ENCODE results near the gene PAK3.

The PAK3 gene

GRCh38 chrX:111182997-111183396 lies 87.0 kb downstream of the PAK3 start:
- Histone ChIP-seq H3K27ac (ENCODE audit: low read length) (no peak overlapping the region), H3K4me3 (ENCODE audit: low read length) (no peak overlapping the region), H3K4me1 (ENCODE audit: insufficient read depth, low read length) (peaks cover 11% of the 10 kb centered on the region; the same call in 1 of the 2 replicates), H3K27me3 (ENCODE audit: insufficient read depth, low read length) (no peaks in the 10 kb centered on the region), H3K9me3 (ENCODE audit: insufficient read depth, low read depth, low read length) (no peaks in the 10 kb centered on the region), H3K36me3 (ENCODE audit: insufficient read depth, low read depth, low read length) (no peaks in the 10 kb centered on the region), H3K9ac (ENCODE audit: low read depth, low read length) (no peak overlapping the region)

GRCh38 chrX:111191598-111191997 lies 95.6 kb downstream of the PAK3 start:
- Histone ChIP-seq H3K9me3 (ENCODE audit: insufficient read depth, low read depth, low read length) (no peaks in the 10 kb centered on the region), H3K36me3 (ENCODE audit: insufficient read depth, low read depth, low read length) (no peaks in the 10 kb centered on the region), H3K27me3 (ENCODE audit: insufficient read depth, low read length) (no peaks in the 10 kb centered on the region), H3K9ac (ENCODE audit: low read depth, low read length) (no peak overlapping the region), H3K4me3 (ENCODE audit: low read length) (no peak overlapping the region), H3K4me1 (ENCODE audit: insufficient read depth, low read length) (no peaks in the 10 kb centered on the region), H3K27ac (ENCODE audit: low read length) (no peak overlapping the region)

- Histone ChIP-seq H3K9me3 (ENCODE audit: insufficient read depth, low read depth, low read length) (no peaks in the 10 kb centered on the region), H3K4me1 (ENCODE audit: insufficient read depth, low read length) (no peaks in the 10 kb centered on the region), H3K27ac (ENCODE audit: low read length) (no peak overlapping the region), H3K4me3 (ENCODE audit: low read length) (no peak overlapping the region), H3K36me3 (ENCODE audit: insufficient read depth, low read depth, low read length) (no peaks in the 10 kb centered on the region), H3K9ac (ENCODE audit: low read depth, low read length) (no peak overlapping the region), H3K27me3 (ENCODE audit: insufficient read depth, low read length) (no peaks in the 10 kb centered on the region)
Measured at GRCh38 chrX:111199505-111199904, 103.5 kb downstream of the PAK3 start.

- H3K36me3 ChIP-seq (ENCODE audit: insufficient read depth, low read depth, low read length) = no peaks in the 10 kb centered on the region
- no peaks in the 10 kb centered on the region for H3K4me1 ChIP-seq (ENCODE audit: insufficient read depth, low read length)
Measured at GRCh38 chrX:111200327-111200726, 104.3 kb downstream of the PAK3 start.

DNA sequence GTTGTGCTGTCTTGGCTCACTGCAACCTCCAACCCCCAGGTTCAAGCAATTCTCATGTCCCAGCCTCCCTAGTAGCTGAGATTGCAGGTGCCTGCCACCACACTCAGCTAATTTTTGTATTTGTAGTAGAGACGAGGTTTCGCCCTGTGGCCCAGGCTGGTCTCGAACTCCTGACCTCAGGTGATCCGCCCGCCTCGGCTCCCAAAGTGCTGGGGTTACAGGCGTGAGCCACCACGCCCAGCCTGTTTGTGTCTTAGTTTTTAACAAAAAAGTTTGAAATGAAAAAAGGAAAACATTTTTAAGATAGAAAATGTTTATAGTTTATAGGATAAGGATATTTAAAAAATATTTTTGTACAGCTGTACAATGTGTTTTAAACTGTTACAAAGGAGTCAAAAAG lies 111.9 kb downstream of the PAK3 start:
- Histone ChIP-seq H3K36me3 (ENCODE audit: insufficient read depth, low read depth, low read length) (no peaks in the 10 kb centered on the region), H3K9me3 (ENCODE audit: insufficient read depth, low read depth, low read length) (no peaks in the 10 kb centered on the region), H3K4me3 (ENCODE audit: low read length) (no peak overlapping the region), H3K27ac (ENCODE audit: low read length) (no peak overlapping the region), H3K9ac (ENCODE audit: low read depth, low read length) (no peak overlapping the region), H3K4me1 (ENCODE audit: insufficient read depth, low read length) (peaks cover 4% of the 10 kb centered on the region; the same call in 1 of the 2 replicates), H3K27me3 (ENCODE audit: insufficient read depth, low read length) (no peaks in the 10 kb centered on the region)

More at GRCh38 chrX:111200327-111200726, 104.3 kb downstream of the PAK3 start:
- Histone ChIP-seq H3K27me3 (ENCODE audit: insufficient read depth, low read length) (no peaks in the 10 kb centered on the region), H3K4me3 (ENCODE audit: low read length) (no peak overlapping the region), H3K9ac (ENCODE audit: low read depth, low read length) (no peak overlapping the region), H3K27ac (ENCODE audit: low read length) (no peak overlapping the region), H3K9me3 (ENCODE audit: insufficient read depth, low read depth, low read length) (no peaks in the 10 kb centered on the region)

DNA sequence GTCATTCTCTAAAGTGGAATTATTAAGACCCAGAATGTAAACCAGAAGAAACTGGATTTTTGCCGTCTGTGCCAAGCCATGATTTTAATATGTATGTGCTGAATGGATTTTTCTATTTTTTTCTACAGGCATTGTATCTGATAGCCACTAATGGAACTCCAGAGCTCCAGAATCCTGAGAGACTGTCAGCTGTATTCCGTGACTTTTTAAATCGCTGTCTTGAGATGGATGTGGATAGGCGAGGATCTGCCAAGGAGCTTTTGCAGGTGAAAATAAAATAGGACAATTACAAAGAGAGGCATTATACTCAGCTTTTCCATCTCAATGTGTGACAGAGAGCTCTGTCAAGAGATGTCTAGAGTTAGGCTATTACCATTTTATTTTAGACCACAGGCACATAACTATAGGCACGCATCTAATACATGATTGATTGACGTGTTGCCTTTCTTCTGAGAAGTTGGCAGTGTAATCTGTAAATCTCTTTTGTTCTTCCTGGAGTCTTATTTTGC lies 120.4 kb downstream of the PAK3 start:
- H3K4me3 ChIP-seq (ENCODE audit: low read length) = no peak overlapping the region
- H3K9ac ChIP-seq (ENCODE audit: low read depth, low read length) = no peak overlapping the region
- no peaks in the 10 kb centered on the region for H3K27me3 ChIP-seq (ENCODE audit: insufficient read depth, low read length)
- H3K9me3 ChIP-seq (ENCODE audit: insufficient read depth, low read depth, low read length) = no peaks in the 10 kb centered on the region
- peaks cover 4% of the 10 kb centered on the region; the same call in 1 of the 2 replicates for H3K4me1 ChIP-seq (ENCODE audit: insufficient read depth, low read length)
- H3K27ac ChIP-seq (ENCODE audit: low read length) = no peak overlapping the region
- no peaks in the 10 kb centered on the region; the same call in 1 of the 2 replicates for H3K36me3 ChIP-seq (ENCODE audit: insufficient read depth, low read depth, low read length)

DNA sequence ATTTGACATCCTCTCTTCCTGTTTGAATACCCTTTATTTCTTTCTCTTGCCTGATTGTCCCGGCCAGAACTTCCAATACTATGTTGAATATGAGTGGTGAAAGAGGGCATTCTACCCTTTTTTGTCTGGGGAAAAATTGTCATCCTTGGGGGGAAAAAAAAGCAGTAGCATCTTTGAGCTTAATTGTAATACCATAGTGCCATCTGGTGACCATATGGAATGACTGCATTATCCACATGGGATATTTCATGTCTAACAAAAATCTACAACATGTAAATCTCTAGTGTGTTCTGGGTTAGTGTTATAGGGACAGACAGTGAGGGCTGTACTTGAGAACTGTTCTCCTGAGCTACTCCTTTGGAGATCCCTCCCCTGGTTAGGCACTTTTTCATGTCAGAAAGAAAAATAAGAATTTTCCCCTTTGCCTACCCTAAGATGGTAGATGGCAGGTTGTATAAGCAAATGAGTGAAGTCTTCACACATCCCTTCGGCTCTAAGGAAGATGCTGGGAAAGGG lies 148.3 kb downstream of the PAK3 start:
- Histone ChIP-seq H3K9ac (ENCODE audit: low read depth, low read length) (no peak overlapping the region), H3K27me3 (ENCODE audit: insufficient read depth, low read length) (no peaks in the 10 kb centered on the region), H3K4me3 (ENCODE audit: low read length) (no peak overlapping the region), H3K9me3 (ENCODE audit: insufficient read depth, low read depth, low read length) (no peaks in the 10 kb centered on the region), H3K27ac (ENCODE audit: low read length) (no peak overlapping the region), H3K4me1 (ENCODE audit: insufficient read depth, low read length) (no peaks in the 10 kb centered on the region), H3K36me3 (ENCODE audit: insufficient read depth, low read depth, low read length) (no peaks in the 10 kb centered on the region)

- Histone ChIP-seq H3K9me3 (ENCODE audit: insufficient read depth, low read depth, low read length) (no peaks in the 10 kb centered on the region), H3K9ac (ENCODE audit: low read depth, low read length) (no peak overlapping the region), H3K4me3 (ENCODE audit: low read length) (no peak overlapping the region), H3K27ac (ENCODE audit: low read length) (no peak overlapping the region), H3K4me1 (ENCODE audit: insufficient read depth, low read length) (no peaks in the 10 kb centered on the region), H3K36me3 (ENCODE audit: insufficient read depth, low read depth, low read length) (no peaks in the 10 kb centered on the region), H3K27me3 (ENCODE audit: insufficient read depth, low read length) (no peaks in the 10 kb centered on the region)
Measured at GRCh38 chrX:111254896-111255693, 159.1 kb downstream of the PAK3 start.

GRCh38 chrX:111257733-111258132 lies 161.7 kb downstream of the PAK3 start:
- no peak overlapping the region for H3K4me3 ChIP-seq (ENCODE audit: low read length)
- H3K9ac ChIP-seq (ENCODE audit: low read depth, low read length) = no peak overlapping the region
- H3K9me3 ChIP-seq (ENCODE audit: insufficient read depth, low read depth, low read length) = no peaks in the 10 kb centered on the region
- no peaks in the 10 kb centered on the region for H3K27me3 ChIP-seq (ENCODE audit: insufficient read depth, low read length)
- no peak overlapping the region for H3K27ac ChIP-seq (ENCODE audit: low read length)
- no peaks in the 10 kb centered on the region for H3K36me3 ChIP-seq (ENCODE audit: insufficient read depth, low read depth, low read length)
- no peaks in the 10 kb centered on the region for H3K4me1 ChIP-seq (ENCODE audit: insufficient read depth, low read length)

DNA sequence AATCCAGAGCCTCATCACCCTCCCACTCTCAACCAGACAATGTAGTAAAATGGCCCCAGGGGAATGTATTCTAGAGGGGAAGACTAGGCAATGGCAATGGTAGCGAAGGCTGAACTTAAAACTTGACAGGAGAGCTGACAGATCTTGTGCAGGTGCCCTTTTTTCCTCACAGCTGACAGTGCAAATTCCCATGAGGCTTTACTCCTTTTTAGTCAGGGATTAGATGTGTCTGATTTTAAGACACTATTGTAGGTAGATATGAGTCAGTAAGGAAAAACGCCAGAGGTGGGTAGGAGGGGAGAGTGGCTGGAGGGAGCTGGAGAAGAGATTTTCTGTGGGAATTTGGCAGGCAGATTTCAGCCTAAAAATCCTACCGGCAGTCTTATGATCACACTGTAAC lies 163.6 kb downstream of the PAK3 start:
- no peaks in the 10 kb centered on the region for H3K27me3 ChIP-seq (ENCODE audit: insufficient read depth, low read length)
- no peaks in the 10 kb centered on the region for H3K4me1 ChIP-seq (ENCODE audit: insufficient read depth, low read length)
- H3K9me3 ChIP-seq (ENCODE audit: insufficient read depth, low read depth, low read length) = no peaks in the 10 kb centered on the region
- H3K4me3 ChIP-seq (ENCODE audit: low read length) = no peak overlapping the region
- H3K36me3 ChIP-seq (ENCODE audit: insufficient read depth, low read depth, low read length) = no peaks in the 10 kb centered on the region
- H3K27ac ChIP-seq (ENCODE audit: low read length) = no peak overlapping the region
- H3K9ac ChIP-seq (ENCODE audit: low read depth, low read length) = no peak overlapping the region

DNA sequence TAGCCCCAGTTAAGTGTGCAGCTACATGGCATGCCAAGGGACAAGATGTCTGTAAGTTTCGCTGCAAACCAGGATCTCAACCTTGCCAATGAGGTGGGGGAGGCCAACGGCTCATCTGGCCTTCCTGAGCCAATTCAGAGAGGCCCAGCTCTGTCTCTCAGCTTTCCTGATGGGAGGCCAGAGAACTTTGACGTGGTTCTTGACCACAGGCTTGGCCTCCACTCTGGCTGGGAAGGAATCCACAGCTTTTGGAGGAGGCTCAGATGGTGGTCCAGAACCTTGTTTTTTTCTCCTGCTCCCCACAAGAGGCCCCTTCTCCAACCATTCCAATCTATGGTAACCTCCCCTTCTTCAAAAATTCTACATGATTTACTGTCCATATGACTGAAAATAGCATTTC lies 164.5 kb downstream of the PAK3 start:
- no peaks in the 10 kb centered on the region for H3K27me3 ChIP-seq (ENCODE audit: insufficient read depth, low read length)
- H3K4me1 ChIP-seq (ENCODE audit: insufficient read depth, low read length) = no peaks in the 10 kb centered on the region
- H3K9me3 ChIP-seq (ENCODE audit: insufficient read depth, low read depth, low read length) = no peaks in the 10 kb centered on the region
- H3K27ac ChIP-seq (ENCODE audit: low read length) = no peak overlapping the region
- no peaks in the 10 kb centered on the region for H3K36me3 ChIP-seq (ENCODE audit: insufficient read depth, low read depth, low read length)
- no peak overlapping the region for H3K9ac ChIP-seq (ENCODE audit: low read depth, low read length)
- no peak overlapping the region for H3K4me3 ChIP-seq (ENCODE audit: low read length)

DNA sequence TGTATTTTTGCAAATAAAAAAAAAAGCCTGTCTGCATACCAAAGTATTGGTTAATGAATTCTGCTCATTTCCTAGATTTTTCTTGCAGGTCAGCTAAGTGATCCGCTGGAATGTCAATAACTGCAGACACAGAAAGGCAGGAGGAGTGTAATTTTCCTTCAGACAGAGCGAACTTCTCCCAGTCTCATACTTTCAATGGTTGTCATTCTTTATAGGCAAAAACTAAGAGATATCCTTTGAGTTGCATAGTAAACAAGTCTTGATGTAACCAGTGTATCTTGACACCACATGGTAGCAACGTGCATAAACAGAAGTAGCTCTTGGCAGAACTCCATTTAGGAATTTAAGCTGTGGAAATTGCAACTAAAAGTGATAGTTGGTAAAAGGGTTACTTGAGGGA lies 166.1 kb downstream of the PAK3 start:
- no peak overlapping the region for H3K27ac ChIP-seq (ENCODE audit: low read length)
- H3K9me3 ChIP-seq (ENCODE audit: insufficient read depth, low read depth, low read length) = no peaks in the 10 kb centered on the region
- no peak overlapping the region for H3K9ac ChIP-seq (ENCODE audit: low read depth, low read length)
- H3K27me3 ChIP-seq (ENCODE audit: insufficient read depth, low read length) = no peaks in the 10 kb centered on the region
- H3K4me1 ChIP-seq (ENCODE audit: insufficient read depth, low read length) = no peaks in the 10 kb centered on the region
- no peaks in the 10 kb centered on the region for H3K36me3 ChIP-seq (ENCODE audit: insufficient read depth, low read depth, low read length)
- H3K4me3 ChIP-seq (ENCODE audit: low read length) = no peak overlapping the region
